DND-41 (cell line): ENCODE data around the gene ZSWIM5.

Source experiments
- EZH2 ChIP-seq: IDR thresholded peaks from 3 replicates; pipeline ENCODE4 v1.6.1; 2012; ENCODE audit warnings: borderline replicate concordance, low read depth, mild to moderate bottlenecking, moderate library complexity, low read length, inconsistent platforms; ENCODE audit not compliant: severe bottlenecking
- TF ChIP-seq, protein P1 (sequence below): IDR thresholded peaks from 2 replicates; pipeline ENCODE4 v1.5.1; 2012; ENCODE audit warnings: borderline replicate concordance, low read length, moderate library complexity, mild to moderate bottlenecking; ENCODE audit not compliant: poor library complexity, severe bottlenecking; ENCODE audit errors: extremely low read depth

DNA sequence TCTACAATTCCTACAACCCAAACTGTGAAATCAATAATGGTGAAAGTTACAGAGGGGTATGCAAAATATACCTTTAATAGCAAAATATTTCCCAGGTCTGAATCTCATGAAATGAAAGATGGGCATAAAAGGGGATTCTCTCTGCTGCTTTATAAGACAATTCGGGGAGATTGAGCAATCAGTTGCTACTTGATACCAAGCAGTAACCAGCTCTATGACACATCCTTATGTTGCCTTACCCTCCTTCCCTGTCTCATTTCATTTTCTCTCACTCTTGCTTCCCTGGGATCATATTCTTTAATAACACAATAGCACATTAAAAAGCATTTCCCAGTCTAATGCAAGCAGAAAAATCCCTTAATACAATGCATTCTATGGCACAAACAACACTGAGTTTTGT lies 29.0 kb downstream of the ZSWIM5 start:
- TF ChIP-seq, protein P1, sequence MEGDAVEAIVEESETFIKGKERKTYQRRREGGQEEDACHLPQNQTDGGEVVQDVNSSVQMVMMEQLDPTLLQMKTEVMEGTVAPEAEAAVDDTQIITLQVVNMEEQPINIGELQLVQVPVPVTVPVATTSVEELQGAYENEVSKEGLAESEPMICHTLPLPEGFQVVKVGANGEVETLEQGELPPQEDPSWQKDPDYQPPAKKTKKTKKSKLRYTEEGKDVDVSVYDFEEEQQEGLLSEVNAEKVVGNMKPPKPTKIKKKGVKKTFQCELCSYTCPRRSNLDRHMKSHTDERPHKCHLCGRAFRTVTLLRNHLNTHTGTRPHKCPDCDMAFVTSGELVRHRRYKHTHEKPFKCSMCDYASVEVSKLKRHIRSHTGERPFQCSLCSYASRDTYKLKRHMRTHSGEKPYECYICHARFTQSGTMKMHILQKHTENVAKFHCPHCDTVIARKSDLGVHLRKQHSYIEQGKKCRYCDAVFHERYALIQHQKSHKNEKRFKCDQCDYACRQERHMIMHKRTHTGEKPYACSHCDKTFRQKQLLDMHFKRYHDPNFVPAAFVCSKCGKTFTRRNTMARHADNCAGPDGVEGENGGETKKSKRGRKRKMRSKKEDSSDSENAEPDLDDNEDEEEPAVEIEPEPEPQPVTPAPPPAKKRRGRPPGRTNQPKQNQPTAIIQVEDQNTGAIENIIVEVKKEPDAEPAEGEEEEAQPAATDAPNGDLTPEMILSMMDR = no peak
- TF ChIP-seq EZH2 = no peak
